Gastrocnemius medialis (tissue), 4 donors: ENCODE measurements around the gene MIB1. TPM values are rescaled to one million over a fixed set of nuclear protein-coding genes. Genes with fewer than 3 reads are reported as not detected.

Experiments used
- ATAC-seq, 2 donors: fragments of 150-250 bp; one replicate each; pipeline ENCODE4 v1.9.1; 2016
- DNase-seq, 2 donors: peaks; one replicate each; pipeline ENCODE4 v3.0.0-alpha.2; 2019
- H3K27ac ChIP-seq, 4 donors: fragments of 200-600 bp; sonication (generic); 1 replicate in 1 of 4; 2 replicates in 3 of 4; pipeline ENCODE4 v1.5.1; 2016 to 2018; ENCODE audit warnings: mild to moderate bottlenecking in 2 of 4, moderate library complexity in 1 of 4
- H3K27me3 ChIP-seq, 3 donors: fragments of 200-600 bp; sonication (generic) in 2 of 3; 1 replicate in 1 of 3; 2 replicates in 2 of 3; pipeline versions ENCODE4 v1.5.1 to v1.6.0; 2016 to 2019; ENCODE audit warnings: mild to moderate bottlenecking in 1 of 3, moderate library complexity in 1 of 3
- H3K36me3 ChIP-seq, 2 donors: fragments of 200-600 bp; sonication (generic) in 1 of 2; one replicate each; pipeline ENCODE4 v1.5.1; 2017 to 2018
- H3K4me1 ChIP-seq, 2 donors: fragments of 200-600 bp; sonication (generic) in 1 of 2; one replicate each; pipeline ENCODE4 v1.5.1; 2016 to 2017; ENCODE audit warnings: mild to moderate bottlenecking in 2 of 2
- H3K4me3 ChIP-seq, 4 donors: fragments of 200-600 bp; sonication (generic) in 3 of 4; 1 replicate in 1 of 4; 2 replicates in 3 of 4; pipeline ENCODE4 v1.5.1; 2016 to 2019; ENCODE audit warnings: mild to moderate bottlenecking in 2 of 4
- H3K9me3 ChIP-seq, 3 donors: fragments of 200-600 bp; sonication (generic) in 2 of 3; 1 replicate in 1 of 3; 2 replicates in 2 of 3; pipeline ENCODE4 v1.5.1; 2016 to 2019
- POLR2A ChIP-seq, 2 donors: fragments of 450-650 bp; IDR thresholded peaks; one replicate each; pipeline ENCODE4 v1.6.1; 2017; ENCODE audit warnings: antibody characterized with exemption in 2 of 2, mild to moderate bottlenecking in 2 of 2, moderate library complexity in 2 of 2
- in situ Hi-C, 4 donors: fragments of 200-750 bp; cut with MboI; loops; one replicate each; pipeline versions ENCODE4 v1.15.0 to v1.8.0; 2017; ENCODE audit warnings: low sequenced_read_pairs in 4 of 4
- intact Hi-C: fragments of 100-400 bp; cut with DNase I; formaldehyde crosslinking; loops from one replicate; pipeline ENCODE4 v1.15.1; 2023; ENCODE audit warnings: low total_unique reads
- total RNA-seq, 4 donors: library from RNA; depleted of rRNA; stranded (reverse); fragments of >200 nt; gene quantifications; one replicate each; pipeline versions ENCODE4 v1.1.0 to v1.2.3, GENCODE V29; 2016
- TF ChIP-seq, protein P1 (sequence below), 5 experiments: fragments of 450-650 bp in 3 of 5; fragments of 200-600 bp in 2 of 5; sonication (generic) in 2 of 5; IDR thresholded peaks in 4 of 5; conservative IDR thresholded peaks in 1 of 5; 1 replicate in 4 of 5; 2 replicates in 1 of 5; pipeline ENCODE4 v1.5.1; 2016 to 2019; ENCODE audit warnings: antibody characterized with exemption in 5 of 5, mild to moderate bottlenecking in 3 of 5, moderate library complexity in 3 of 5

The MIB1 gene
- total RNA-seq, 4 donors from 2014 or later: 16.4 to 22.3 (median 21.6) TPM

DNA sequence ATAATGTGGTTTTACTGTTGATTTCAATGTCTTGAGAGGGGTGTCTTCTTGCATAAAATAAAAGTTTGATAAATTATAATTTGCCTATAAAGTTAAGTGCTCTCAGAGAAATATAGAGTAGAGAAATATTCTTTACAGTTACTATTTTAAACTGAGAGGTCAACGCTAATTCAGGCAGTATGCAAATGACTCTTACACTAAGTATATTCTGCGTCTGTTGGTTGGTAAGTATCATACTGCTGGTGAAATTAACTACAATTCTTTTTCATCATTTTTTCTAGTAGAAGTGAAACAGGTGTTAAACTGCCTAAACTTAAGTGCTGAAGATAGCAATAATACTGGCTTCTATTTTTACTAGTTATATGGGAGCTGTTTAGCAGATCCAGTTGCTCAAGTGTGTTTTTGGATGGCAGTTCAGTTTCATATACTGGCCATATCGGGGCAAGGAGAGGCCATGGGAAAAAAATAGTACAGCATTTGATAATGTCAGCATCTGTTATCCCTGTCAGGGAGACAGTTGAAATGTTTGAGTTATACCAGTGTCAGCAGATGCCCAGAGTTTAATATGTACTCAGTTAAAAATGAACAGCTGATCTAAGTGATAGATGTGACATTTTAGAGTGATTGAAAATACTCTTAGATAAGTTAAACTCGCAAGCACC lies 86.2 kb downstream of the MIB1 start:
- peak; percentile 79 to 86 for ATAC-seq
- H3K27me3 ChIP-seq: no peaks in the 10 kb centered on the region

DNA sequence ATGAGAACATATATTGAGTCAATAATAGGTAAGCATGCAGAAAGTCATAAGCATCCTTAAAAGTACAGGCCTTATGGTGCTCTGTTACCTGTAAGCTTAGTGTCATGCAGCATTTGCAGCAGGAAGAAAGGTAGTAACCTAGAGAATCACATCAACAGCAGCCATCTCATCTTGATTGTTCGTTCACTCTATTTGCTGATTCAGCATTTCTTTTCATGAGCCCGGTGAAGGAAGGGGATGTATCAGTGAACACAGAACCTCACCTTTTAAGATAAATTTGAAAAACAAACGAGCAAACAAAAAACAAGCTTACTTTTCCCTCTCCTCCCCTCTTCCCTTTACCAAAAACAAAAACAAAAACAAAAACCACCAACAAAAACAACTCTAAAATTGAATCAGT lies 89.9 kb downstream of the MIB1 start:
- ATAC-seq: peak in 1 of 2 donors; percentile 24
- no peaks in the 10 kb centered on the region for H3K9me3 ChIP-seq
- peak overlapping the region; percentile 40 to 61 (median 48) for H3K4me3 ChIP-seq
- no peaks in the 10 kb centered on the region for H3K36me3 ChIP-seq
- TF ChIP-seq POLR2A (IDR thresholded peaks at IDR 0.05): no peak
- TF ChIP-seq, protein P1, sequence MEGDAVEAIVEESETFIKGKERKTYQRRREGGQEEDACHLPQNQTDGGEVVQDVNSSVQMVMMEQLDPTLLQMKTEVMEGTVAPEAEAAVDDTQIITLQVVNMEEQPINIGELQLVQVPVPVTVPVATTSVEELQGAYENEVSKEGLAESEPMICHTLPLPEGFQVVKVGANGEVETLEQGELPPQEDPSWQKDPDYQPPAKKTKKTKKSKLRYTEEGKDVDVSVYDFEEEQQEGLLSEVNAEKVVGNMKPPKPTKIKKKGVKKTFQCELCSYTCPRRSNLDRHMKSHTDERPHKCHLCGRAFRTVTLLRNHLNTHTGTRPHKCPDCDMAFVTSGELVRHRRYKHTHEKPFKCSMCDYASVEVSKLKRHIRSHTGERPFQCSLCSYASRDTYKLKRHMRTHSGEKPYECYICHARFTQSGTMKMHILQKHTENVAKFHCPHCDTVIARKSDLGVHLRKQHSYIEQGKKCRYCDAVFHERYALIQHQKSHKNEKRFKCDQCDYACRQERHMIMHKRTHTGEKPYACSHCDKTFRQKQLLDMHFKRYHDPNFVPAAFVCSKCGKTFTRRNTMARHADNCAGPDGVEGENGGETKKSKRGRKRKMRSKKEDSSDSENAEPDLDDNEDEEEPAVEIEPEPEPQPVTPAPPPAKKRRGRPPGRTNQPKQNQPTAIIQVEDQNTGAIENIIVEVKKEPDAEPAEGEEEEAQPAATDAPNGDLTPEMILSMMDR (IDR thresholded peaks at IDR 0.05 in 4 of 5, conservative IDR thresholded peaks at IDR 0.05 in 1 of 5): no peak
- in situ Hi-C loops (no loop called here), intact Hi-C loops (loop anchor here (10.0 kb wide), 1 partner anchor 716 kb away; the partner anchor contains the start of gene ROCK1)
- DNase-seq: no peak
- H3K27ac ChIP-seq: peak overlapping the region; percentile 80 to 89 (median 88)
- H3K27me3 ChIP-seq: no peaks in the 10 kb centered on the region
- peaks cover 45 to 53% of the 10 kb centered on the region in 2 donors for H3K4me1 ChIP-seq

More for the DNA sequence above, 86.2 kb downstream of the MIB1 start:
- TF ChIP-seq, protein P1 (IDR thresholded peaks at IDR 0.05 in 4 of 5, conservative IDR thresholded peaks at IDR 0.05 in 1 of 5): no peak
- no peak for TF ChIP-seq POLR2A (IDR thresholded peaks at IDR 0.05)
- intact Hi-C loops: loop anchor here (5.0 to 10.0 kb wide), 2 partner anchors 222 to 369 kb away; partner anchors contain the start of gene ESCO1
- H3K4me1 ChIP-seq: peaks cover 19 to 36% of the 10 kb centered on the region in 2 donors
- H3K36me3 ChIP-seq: no peaks in the 10 kb centered on the region
- no peaks in the 10 kb centered on the region for H3K9me3 ChIP-seq
- peak; percentile 47 to 58 for DNase-seq
- in situ Hi-C loops: no loop called here
- H3K4me3 ChIP-seq: peak overlapping the region in 3 of 4 donors; percentile 34 to 61 (median 40)
- H3K27ac ChIP-seq: peak overlapping the region; percentile 80 to 89 (median 88)

DNA sequence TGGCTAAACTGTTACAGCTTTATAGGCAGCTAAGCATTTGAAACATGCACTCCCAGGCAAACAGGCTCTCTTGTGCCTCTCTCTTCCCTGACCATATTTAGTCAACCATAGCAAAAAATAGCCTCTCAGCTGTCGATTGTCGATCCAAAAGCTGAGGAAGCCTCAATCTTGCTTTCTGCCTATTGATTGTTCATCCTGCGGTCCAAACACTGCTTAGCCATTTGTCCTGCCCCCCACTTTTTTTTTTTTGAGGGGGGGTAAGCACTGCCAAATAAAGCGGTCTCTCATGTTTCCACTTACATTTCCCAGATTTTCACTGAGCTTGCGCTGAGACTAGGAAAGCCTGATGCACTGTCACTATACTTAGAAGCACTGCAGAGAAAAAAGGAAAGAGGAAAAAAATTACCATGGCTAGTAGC lies 90.8 kb downstream of the MIB1 start:
- no peaks in the 10 kb centered on the region for H3K36me3 ChIP-seq
- TF ChIP-seq, protein P1 (IDR thresholded peaks at IDR 0.05 in 4 of 5, conservative IDR thresholded peaks at IDR 0.05 in 1 of 5): no peak
- TF ChIP-seq POLR2A (IDR thresholded peaks at IDR 0.05): peak in 1 of 2 donors; percentile 43
- in situ Hi-C loops: no loop called here
- intact Hi-C loops: loop anchor here (10.0 kb wide), 1 partner anchor 717 kb away; the partner anchor contains the start of gene ROCK1
- no peaks in the 10 kb centered on the region for H3K9me3 ChIP-seq
- peaks cover 36 to 44% of the 10 kb centered on the region in 2 donors for H3K4me1 ChIP-seq
- ATAC-seq (peak; percentile 43 to 62), DNase-seq (peak; percentile 22 to 56)
- peak overlapping the region; percentile 40 to 61 (median 48) for H3K4me3 ChIP-seq
- H3K27ac ChIP-seq: peak overlapping the region; percentile 80 to 89 (median 88)
- no peaks in the 10 kb centered on the region for H3K27me3 ChIP-seq

DNA sequence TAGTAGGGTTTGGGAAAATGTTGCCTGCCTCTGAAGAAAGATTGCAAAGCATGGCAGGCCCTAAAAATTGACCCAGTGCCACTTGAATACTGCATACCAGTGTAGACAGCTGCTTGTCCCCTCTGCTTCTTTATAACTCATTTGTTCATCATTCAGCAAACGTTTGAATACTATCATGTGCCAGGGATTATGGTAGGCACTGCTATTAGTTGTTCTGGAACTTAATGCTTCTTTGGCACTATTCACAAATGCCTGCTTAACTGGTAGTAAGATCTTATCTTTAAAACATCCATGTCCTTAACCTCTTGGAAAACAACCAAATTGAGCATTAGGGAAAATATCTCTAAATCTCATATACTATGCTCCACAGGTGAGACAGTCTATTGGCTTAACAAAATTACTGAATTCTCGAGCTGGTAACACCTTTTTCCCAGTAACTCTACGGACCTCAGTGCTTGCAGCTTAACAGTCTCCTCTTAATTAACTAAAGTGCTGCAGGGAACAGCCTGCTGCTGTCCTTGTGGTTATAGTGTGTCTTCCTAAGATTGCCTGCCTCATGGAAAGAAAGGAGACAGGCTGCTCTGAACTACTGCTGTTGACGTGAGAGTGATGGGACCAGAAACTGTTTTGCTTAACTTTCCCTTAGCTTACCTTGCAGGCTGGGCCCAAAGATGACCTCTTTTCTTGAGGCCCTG lies 93.2 kb downstream of the MIB1 start:
- H3K36me3 ChIP-seq: no peaks in the 10 kb centered on the region
- ATAC-seq (peak in 1 of 2 donors; percentile 36), DNase-seq (no peak)
- H3K27me3 ChIP-seq: no peaks in the 10 kb centered on the region
- no peaks in the 10 kb centered on the region for H3K9me3 ChIP-seq
- intact Hi-C loops: loop anchor here (10.0 kb wide), 1 partner anchor 719 kb away; the partner anchor contains the start of gene ROCK1
- peak overlapping the region; percentile 80 to 89 (median 88) for H3K27ac ChIP-seq
- in situ Hi-C loops: no loop called here
- H3K4me3 ChIP-seq: no peak overlapping the region
- TF ChIP-seq POLR2A (IDR thresholded peaks at IDR 0.05): no peak
- TF ChIP-seq, protein P1 (IDR thresholded peaks at IDR 0.05 in 4 of 5, conservative IDR thresholded peaks at IDR 0.05 in 1 of 5): no peak
- H3K4me1 ChIP-seq: peaks cover 27 to 29% of the 10 kb centered on the region in 2 donors
